DOHH2 (cell line): ENCODE results near the gene RASA3.

Experiments used
- H3F3A ChIP-seq: fragments of 200-600 bp; sonication (generic), shearing (Covaris generic); 2 replicates; pipeline ENCODE4 v1.6.0; 2016; ENCODE audit warnings: antibody characterized with exemption, mild to moderate bottlenecking; ENCODE audit not compliant: control insufficient read depth, insufficient read depth
- H3K27ac ChIP-seq: fragments of 200-600 bp; sonication (generic); 2 replicates; pipeline ENCODE4 v1.5.1; 2014; ENCODE audit warnings: low read depth, mild to moderate bottlenecking, low read length, moderate library complexity
- H3K27me3 ChIP-seq: fragments of 200-600 bp; sonication (generic); 2 replicates; pipeline ENCODE4 v1.6.1; 2014; ENCODE audit warnings: mild to moderate bottlenecking, low read length, mixed read lengths; ENCODE audit not compliant: control insufficient read depth
- H3K36me3 ChIP-seq: fragments of 200-600 bp; sonication (generic); 2 replicates; pipeline ENCODE4 v1.6.1; 2014; ENCODE audit warnings: mild to moderate bottlenecking, low read length, moderate library complexity, mixed read lengths; ENCODE audit not compliant: control insufficient read depth
- H3K4me1 ChIP-seq: fragments of 200-600 bp; sonication (generic); 2 replicates; pipeline ENCODE4 v1.6.1; 2014; ENCODE audit warnings: mild to moderate bottlenecking, low read length, mixed read lengths; ENCODE audit not compliant: control insufficient read depth
- H3K4me2 ChIP-seq: fragments of 200-600 bp; sonication (generic); 2 replicates; pipeline ENCODE4 v1.6.0; 2014; ENCODE audit warnings: mild to moderate bottlenecking, low read length, moderate library complexity
- H3K4me3 ChIP-seq: fragments of 200-600 bp; sonication (generic); 2 replicates; pipeline ENCODE4 v1.5.1; 2014; ENCODE audit warnings: mild to moderate bottlenecking, low read length, mixed read lengths
- H3K79me2 ChIP-seq: fragments of 200-600 bp; sonication (generic); 2 replicates; pipeline ENCODE4 v1.6.1; 2014; ENCODE audit warnings: mild to moderate bottlenecking, low read length, mixed read lengths; ENCODE audit not compliant: control insufficient read depth
- H3K9me2 ChIP-seq: fragments of 200-600 bp; sonication (generic); replicated peaks from 2 replicates; pipeline ENCODE4 v1.6.1; 2014; ENCODE audit warnings: mild to moderate bottlenecking, low read length, mixed read lengths; ENCODE audit not compliant: control insufficient read depth
- H3K9me3 ChIP-seq: fragments of 200-600 bp; sonication (generic); 2 replicates; pipeline ENCODE4 v1.6.1; 2014; ENCODE audit warnings: antibody characterized with exemption, low read length, mixed read lengths; ENCODE audit not compliant: control insufficient read depth, insufficient read depth
- H4K20me1 ChIP-seq: fragments of 200-600 bp; sonication (generic); 2 replicates; pipeline ENCODE4 v1.6.0; 2014; ENCODE audit warnings: low read depth, mild to moderate bottlenecking, antibody characterized with exemption, low read length, moderate library complexity; ENCODE audit not compliant: control insufficient read depth, insufficient read depth
- EZH2phosphoT487 ChIP-seq: fragments of 200-600 bp; sonication (generic); IDR thresholded peaks from 2 replicates; pipeline ENCODE4 v1.6.1; 2017; ENCODE audit warnings: borderline replicate concordance, mild to moderate bottlenecking, antibody characterized with exemption, low read length, moderate library complexity, mixed read lengths
- TF ChIP-seq, protein P1 (sequence below): fragments of 200-600 bp; sonication (generic); IDR thresholded peaks from one replicate; pipeline ENCODE4 v1.5.1; 2014; ENCODE audit warnings: antibody characterized with exemption, mild to moderate bottlenecking, low read depth, low read length; ENCODE audit not compliant: poor library complexity, severe bottlenecking

The RASA3 gene

DNA sequence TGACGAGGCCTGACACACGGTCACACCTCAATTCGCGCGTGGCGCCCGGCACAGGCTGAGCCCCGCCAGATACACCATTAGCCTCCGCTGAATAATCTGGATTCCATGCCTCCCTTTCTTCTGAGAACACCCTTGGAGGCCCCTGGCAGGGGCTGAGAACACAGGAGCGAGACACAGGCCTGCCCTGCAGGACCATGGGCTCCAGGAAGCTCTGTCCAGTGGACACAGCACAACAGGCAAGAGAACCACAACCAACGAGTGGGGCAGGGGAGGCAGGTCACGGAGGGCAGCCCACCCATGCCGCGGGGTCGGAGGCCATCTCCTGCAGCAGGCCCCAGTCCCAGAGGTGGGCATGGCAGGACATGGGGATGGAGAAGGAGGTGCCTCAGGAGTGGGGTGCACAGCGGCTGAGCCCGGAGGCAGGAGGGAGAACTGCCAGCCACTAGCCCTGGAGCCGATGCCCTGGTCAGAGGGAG is 82.8 kb downstream of the RASA3 start:
- no peak overlapping the region for H3K4me3 ChIP-seq
- TF ChIP-seq, protein P1, sequence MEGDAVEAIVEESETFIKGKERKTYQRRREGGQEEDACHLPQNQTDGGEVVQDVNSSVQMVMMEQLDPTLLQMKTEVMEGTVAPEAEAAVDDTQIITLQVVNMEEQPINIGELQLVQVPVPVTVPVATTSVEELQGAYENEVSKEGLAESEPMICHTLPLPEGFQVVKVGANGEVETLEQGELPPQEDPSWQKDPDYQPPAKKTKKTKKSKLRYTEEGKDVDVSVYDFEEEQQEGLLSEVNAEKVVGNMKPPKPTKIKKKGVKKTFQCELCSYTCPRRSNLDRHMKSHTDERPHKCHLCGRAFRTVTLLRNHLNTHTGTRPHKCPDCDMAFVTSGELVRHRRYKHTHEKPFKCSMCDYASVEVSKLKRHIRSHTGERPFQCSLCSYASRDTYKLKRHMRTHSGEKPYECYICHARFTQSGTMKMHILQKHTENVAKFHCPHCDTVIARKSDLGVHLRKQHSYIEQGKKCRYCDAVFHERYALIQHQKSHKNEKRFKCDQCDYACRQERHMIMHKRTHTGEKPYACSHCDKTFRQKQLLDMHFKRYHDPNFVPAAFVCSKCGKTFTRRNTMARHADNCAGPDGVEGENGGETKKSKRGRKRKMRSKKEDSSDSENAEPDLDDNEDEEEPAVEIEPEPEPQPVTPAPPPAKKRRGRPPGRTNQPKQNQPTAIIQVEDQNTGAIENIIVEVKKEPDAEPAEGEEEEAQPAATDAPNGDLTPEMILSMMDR: no peak
- no peak for TF ChIP-seq EZH2phosphoT487
- no peaks in the 10 kb centered on the region for H3K79me2 ChIP-seq
- H3F3A ChIP-seq: no peaks in the 10 kb centered on the region
- no peaks in the 10 kb centered on the region for H4K20me1 ChIP-seq
- no peaks in the 10 kb centered on the region for H3K9me2 ChIP-seq
- no peak overlapping the region for H3K27ac ChIP-seq
- H3K27me3 ChIP-seq: peaks cover 11% of the 10 kb centered on the region
- no peaks in the 10 kb centered on the region for H3K9me3 ChIP-seq
- H3K4me2 ChIP-seq: no peak overlapping the region
- peaks cover 19% of the 10 kb centered on the region for H3K4me1 ChIP-seq
- H3K36me3 ChIP-seq: no peaks in the 10 kb centered on the region

- H4K20me1 ChIP-seq: no peaks in the 10 kb centered on the region
- no peak overlapping the region for H3K4me2 ChIP-seq
- H3K9me3 ChIP-seq: no peaks in the 10 kb centered on the region
- H3K79me2 ChIP-seq: no peaks in the 10 kb centered on the region
- H3K9me2 ChIP-seq: no peaks in the 10 kb centered on the region
- H3K27ac ChIP-seq: no peak overlapping the region
- peaks cover 19% of the 10 kb centered on the region for H3K4me1 ChIP-seq
- TF ChIP-seq, protein P1: no peak
- TF ChIP-seq EZH2phosphoT487: no peak
- no peaks in the 10 kb centered on the region for H3F3A ChIP-seq
- H3K4me3 ChIP-seq: no peak overlapping the region
- H3K27me3 ChIP-seq: peaks cover 11% of the 10 kb centered on the region
- H3K36me3 ChIP-seq: no peaks in the 10 kb centered on the region
These were observed 83.4 kb downstream of the RASA3 start for GRCh38 chr13:114049026-114049425.

DNA sequence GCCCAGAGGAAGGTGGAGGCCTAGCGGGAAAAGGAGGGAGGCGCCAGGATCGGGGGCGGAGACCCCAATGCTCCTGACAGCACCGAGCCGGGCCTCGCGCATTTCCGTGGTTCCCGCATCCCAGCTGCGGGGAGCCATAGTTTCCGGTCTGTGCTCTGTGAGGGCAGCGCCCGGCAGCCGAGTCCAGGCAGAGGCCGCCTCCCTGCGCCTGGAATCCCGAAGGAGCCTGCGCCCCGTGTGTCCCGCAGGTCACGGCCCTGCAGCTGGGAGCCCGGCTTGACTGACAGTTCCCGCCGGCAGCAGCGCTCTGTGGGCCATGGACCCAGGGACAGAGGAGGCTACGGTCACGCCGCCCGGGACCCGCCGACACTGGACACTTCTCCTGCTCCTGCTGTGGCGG is 84.0 kb downstream of the RASA3 start:
- no peaks in the 10 kb centered on the region for H3K9me2 ChIP-seq
- H3K36me3 ChIP-seq: no peaks in the 10 kb centered on the region
- H3F3A ChIP-seq: no peaks in the 10 kb centered on the region
- H4K20me1 ChIP-seq: no peaks in the 10 kb centered on the region
- H3K4me1 ChIP-seq: peaks cover 19% of the 10 kb centered on the region
- no peak for TF ChIP-seq EZH2phosphoT487
- TF ChIP-seq, protein P1: no peak
- no peak overlapping the region for H3K27ac ChIP-seq
- H3K4me2 ChIP-seq: no peak overlapping the region
- peaks cover 11% of the 10 kb centered on the region for H3K27me3 ChIP-seq
- H3K79me2 ChIP-seq: no peaks in the 10 kb centered on the region
- H3K9me3 ChIP-seq: no peaks in the 10 kb centered on the region
- no peak overlapping the region for H3K4me3 ChIP-seq
